HG03432 (cell line): ENCODE results near the gene BIRC7.
"Not testable (repeated sequence)": the region's sequence is repeated elsewhere in the genome, so short reads cannot be mapped to it uniquely, and the experiment has no call there.

Source experiments
- ATAC-seq: cut with Tn5 transposase; IDR thresholded peaks from one replicate; pipeline ENCODE4 v1.9.1; 2021; ENCODE audit warnings: mild to moderate bottlenecking, moderate library complexity; ENCODE audit not compliant: unreplicated experiment

Gene BIRC7

DNA sequence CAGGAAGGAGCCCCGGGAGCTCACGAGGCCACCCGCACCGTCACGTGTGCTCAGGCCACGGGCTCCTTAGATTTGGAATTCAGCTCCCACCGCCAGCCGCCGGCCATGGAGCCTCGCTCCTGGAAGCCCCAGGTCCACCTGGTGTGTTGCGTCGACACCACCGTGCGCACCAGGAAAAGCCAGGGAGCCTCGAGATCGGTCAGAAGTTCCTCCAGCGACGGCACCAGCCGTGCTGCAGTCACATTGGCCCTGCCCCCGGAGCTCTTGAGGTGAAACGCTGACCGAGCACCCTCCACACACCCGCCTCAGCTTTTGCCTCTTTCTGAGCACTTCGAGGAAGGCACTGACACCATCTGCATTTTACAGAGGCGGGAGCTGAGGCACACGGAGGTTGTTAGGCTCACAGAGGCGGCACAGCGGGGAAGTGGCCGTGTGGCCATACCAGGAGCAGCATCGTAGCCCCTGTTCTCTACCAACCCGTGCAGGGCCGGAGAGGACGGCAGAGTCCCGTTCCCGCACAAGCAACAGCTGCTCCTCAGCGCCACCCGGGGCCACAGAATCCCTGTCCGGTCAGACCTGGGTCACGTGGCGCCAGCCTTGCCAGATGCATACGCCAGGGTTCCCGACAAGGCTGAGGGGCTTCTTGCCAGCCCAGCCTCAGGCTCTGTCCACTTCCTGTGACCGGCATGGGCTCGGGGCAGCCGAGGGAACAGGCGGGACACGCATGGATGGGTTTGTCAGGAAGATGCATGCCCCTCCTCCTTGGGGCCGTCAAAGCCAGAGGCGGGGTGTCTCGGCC is 11.0 kb downstream of the BIRC7 start:
- no peak for ATAC-seq

DNA sequence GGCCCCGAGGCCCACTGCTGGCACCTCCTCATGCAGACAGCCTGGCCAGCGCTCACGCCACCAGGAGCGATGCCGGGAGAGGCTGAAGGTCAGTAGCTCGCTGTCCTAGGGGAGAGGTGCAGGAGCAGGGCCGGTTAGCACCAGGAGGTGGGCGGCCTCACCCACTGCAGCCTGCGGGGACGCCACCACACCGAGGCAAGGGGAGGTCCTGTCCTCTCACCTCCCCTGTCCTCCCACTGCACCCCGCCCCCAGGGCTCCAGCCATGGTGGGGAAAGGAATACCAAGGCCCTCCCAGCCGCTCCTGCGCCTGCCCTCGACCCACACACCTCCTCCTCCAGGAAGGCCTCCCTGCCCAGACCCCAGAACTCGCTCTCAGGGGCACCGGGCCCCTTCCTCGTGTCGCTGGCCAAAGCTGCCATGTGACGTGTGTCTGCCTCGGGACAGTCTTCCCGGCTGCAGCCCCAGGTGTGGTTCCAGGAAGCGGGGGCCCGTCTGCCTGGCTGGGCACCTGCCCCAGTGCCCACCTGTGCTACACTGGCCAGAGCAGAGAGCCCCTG is 12.0 kb downstream of the BIRC7 start:
- ATAC-seq: no peak

DNA sequence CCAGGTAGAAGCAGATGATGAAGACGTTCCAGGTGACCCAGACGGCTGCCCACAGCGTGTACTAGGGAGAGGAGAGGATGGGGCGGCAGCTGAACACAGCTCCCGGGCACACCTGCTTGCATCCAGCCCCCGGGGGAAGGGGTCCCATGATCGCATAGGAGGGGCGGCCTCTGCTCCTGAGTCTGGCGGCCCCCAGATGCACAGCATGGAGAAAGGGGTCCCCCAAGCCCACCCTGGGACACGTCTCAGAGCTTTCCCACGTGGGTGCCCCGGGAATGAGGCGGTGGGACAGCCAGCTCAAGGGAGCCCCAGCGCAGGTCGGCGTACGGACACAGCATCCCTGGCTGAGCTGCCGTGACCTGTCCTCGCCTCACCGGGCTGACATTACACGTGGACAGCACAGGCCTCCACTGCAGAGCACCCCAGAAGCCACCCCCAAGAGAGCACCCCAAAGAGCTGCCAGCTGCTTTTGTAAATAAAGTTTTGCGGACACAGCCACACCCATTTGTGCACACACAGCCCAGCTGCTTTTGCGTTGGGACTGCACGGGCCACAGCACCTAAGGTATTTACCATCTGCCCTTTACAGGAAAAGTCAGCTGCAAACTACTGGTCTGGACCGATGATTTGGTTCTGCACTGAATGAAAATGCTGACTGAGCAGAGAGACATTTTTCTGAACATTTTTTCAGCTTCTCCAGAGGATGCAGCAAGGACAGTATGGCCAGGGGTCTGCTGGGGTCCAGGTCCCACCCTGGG is 13.3 kb downstream of the BIRC7 start:
- ATAC-seq: no peak

DNA sequence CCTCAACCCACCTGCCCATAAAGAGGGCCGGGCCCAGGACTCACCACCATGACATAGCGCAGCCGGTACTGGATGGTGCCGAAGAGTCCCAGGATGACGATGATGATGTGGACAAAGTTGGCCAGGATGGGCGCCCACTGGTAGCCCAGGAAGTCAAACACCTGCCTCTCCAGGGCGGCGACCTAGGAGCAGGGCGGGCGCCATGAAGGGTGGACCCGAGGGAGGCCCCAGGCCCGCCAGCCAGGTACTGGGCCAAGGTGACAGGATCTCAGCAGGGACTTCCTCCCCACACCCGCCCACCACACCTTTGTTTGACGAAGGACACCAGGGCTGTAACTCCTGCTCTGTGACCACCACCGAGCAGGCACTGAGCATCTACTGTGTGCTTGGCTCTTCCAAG is 14.2 kb downstream of the BIRC7 start:
- no peak for ATAC-seq

DNA sequence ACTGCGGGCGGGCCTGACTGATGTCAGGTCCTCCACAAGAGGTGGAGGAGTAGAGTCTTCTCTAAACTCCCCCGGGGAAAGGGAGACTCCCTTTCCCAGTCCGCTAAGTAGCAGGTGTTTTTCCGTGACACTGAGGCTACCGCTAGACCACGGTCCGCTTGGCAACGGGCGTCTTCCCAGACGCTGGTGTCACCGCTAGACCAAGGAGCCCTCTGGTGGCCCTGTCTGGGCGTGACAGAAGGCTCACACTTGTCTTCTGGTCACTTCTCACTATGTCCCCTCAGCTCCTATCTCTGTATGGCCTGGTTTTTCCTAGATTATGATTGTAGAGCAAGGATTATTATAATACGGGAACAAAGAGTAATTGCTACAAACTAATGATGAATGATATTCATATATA is 15.6 kb downstream of the BIRC7 start:
- not testable (repeated sequence) for ATAC-seq

DNA sequence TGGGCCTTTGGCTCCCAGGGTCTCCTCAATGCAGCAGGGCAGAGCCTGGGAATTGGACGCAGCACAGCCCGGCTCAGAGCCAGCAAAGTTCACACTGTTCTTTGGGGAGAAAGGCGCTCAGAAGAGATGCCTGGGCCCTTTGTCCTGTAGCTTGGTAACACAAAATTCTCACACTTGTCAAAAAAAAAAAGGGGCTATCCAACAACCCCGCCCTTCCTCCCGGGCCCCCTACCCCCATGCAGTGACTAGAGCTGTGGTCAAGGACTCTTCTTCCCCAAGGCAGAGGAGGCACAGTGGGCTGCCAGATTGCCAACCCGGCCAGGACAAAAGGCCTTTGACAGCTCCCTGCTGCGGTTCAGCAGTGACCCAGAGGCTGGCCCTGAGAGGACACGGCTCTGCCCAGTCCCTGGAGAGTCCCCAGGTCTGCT is 16.6 kb downstream of the BIRC7 start:
- ATAC-seq: no peak

DNA sequence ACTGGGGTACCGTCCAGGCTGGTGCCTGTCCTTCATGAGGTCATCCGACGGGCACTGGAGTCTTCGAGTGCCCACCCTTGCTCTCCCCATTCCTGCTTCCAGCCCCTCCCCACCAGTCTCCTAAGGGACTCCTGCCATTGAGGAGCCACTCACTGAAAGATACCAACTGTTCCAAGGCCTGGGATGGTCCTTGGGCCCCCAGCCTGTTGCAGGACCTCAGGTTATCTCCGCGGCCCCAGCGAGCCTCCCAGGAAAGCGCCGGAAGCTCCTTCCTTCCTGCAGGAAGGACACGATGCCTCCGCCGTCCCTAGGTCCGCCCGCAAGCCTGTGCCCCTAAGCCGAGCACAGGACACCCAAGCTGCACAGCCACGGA is 17.3 kb downstream of the BIRC7 start:
- ATAC-seq: no peak

DNA sequence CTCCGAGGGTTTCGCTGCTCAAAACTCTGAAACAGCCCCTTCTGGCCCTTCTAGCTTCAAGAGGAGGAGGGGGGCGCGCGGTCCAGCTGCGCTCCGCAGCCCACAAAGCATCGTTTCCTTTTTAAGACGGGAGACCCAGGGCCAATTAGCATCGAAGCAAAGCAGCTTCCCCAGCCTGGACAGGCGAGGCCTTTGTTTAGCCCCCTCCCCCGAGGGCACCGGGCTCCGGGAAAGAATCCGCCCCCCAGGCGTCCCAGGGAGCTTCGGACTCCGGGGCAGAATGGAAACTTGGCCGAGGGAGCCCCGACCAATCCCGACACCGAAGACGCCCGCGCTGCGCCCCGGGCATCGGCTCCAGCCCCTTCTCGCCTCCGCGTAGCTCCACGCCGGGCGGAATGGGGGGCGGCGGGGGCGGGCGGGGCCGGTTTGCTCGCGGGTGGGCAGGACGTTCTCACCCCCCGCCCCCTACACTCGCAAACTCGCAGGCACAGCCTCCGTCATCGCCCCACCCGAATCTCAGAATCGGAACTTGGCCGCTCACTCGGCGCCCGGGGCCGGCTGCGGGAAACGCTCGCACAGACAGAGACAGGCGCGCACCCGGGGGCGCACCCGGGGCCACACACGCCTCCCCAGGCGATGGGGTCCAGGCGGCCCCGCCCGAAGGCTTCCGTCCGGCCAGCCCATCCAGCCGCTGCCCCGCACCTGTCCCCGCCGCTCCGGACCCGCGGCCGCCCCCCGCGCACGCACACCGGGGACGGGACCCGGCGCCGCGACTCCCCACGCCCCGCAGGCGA is 17.9 kb downstream of the BIRC7 start:
- ATAC-seq: no peak

DNA sequence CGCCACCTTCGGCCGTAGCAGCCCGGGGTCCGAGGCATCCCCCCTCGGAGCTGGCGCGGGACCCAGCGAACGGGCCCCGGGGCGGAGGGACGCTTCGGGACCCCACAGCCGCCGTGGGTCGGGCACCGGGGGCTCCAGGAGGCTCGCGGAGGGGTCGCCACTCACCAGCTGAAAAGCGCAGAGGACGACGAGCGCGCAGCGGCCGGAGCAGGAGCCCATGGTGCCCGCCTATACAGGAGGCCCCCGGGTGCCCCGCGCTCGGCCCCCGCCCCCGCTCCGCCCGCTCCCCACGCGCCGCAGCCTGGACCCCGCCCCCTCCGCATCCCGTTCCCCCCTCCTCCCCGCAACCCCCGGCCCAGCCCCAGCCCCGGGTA is 18.5 kb downstream of the BIRC7 start, which contains the start of gene NKAIN4:
Gene NKAIN4 (minus strand): TSS at position 232 of the 374 bp plus-strand sequence. CDS start 13 bp downstream, at position 219.
- no peak for ATAC-seq

DNA sequence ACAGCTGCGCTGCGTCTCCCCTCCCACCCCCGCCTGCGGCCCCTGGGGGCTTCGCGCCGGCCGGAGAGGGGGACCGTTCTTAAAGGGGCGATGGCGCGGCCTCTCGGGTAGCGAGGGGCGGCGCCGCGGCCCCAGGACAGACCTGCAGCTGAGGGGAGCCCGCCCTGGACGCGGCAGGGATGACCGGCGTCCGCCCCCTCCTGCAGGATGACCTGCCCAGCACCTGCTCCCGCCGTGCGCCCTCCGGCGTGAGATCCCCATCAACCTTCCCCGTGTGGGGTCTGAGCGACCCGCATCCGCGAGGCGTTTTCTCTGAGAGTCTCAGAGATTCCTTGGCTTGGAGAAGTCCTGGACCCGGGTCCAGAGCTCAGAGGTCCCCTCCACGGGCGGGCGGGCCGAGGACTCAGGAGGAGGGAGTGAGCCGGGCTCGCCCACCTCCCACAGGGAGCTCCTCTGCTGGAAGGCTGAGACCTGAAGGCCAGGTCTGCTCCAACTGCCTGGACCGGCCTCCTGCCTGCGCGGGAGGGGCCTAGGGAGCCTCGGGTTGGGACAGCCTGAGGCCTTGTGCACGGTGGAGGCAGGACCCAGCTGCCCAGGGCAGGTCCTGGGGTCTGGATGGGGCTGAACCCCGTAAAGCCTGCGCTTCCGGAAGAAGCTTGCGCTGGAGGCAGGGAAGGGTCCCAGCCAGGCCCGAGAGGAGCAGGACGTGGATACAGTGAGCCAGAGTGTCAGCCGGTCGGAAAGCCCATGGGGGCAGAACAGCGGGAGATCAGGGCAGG is 19.1 kb downstream of the BIRC7 start:
- no peak for ATAC-seq

DNA sequence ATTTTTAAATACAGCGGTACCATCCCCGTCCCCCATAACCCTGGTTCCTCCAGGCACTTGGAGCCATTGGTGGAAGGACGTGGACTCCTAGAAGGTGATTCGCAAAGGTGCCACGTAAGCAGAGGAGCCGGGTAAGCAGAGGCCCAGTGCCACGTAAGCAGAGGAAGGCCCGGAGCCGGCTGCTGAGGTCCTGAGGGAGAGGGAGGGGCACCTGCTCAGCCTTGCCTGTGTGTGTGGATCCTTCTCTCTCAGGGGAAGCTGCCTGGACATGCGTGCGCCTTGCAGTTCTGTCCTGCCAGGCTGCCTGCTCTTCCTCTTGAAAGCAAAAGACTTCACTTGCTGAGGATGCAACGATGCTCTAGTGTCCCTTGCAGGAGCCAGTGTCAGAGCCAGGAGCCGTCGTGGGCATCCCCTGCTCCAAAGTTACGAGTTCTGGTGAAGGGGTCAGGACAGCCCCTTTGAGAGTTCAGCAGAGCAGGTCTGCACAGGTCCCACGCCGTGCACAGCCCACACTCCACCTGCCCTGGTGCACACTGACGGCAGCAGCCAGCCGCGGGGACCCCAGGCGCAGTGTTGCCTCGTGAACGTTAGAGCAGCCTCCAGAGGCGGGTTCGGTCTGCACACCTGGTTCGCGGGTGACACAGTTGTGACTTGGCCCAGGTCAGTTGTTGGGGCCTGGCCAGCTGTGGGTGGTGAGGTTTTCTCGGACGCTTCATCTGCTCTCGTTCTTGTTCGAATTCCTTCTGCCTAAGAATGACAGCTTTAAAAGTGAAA is 20.4 kb downstream of the BIRC7 start:
- ATAC-seq: no peak

DNA sequence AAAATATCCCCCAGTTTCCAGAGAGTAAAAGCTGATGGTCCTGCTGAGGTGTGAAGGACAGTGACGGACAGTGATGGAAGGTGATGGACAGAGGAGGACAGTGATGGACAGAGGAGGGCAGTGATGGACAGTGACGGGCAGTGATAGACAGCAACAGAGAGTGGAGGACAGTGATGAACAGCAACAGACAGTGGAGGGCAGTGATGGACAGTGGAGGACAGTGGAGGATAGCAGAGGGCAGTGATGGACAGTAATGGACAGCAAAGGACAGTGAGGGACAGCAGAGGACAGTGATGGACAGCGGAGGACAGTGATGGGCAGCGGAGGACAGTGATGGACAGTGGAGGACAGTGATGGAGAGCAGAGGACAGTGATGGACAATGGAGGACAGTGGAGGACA is 21.2 kb downstream of the BIRC7 start:
- no peak for ATAC-seq

DNA sequence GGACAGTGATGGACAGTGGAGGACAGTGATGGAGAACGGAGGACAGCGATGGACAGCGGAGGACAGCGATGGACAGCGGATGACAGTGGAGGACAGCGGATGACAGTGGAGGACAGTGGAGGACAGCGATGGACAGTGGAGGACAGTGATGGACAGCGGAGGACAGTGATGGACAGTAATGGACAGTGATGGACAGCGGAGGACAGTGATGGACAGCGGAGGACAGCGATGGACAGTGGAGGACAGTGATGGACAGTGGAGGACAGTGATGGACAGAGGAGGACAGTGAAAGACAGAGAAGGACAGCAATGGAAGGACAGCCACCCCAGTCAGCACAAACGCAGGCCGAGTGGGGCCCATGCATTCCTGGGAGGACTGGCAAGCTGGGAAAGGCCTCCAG is 21.9 kb downstream of the BIRC7 start:
- ATAC-seq: no peak

DNA sequence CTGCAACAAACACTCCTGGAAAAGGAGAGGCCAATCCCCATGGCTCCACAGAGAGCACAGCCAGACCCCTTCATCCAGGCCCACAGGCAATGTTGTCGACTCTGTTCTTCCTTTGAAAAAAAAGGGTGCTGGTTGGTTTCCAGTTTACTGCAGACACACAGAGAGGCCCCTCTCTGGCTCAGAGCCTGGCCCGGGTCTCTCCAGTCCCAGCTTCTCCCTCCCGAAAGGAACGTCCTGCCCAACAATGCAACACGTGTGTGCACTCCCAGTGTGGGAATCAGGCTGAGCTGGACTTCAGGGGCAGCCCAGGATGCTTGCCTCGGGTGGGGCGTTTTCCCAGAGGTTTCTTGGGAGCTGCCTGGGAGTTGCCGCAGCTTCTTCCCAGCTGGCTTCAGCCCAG is 23.1 kb downstream of the BIRC7 start:
- ATAC-seq: no peak

DNA sequence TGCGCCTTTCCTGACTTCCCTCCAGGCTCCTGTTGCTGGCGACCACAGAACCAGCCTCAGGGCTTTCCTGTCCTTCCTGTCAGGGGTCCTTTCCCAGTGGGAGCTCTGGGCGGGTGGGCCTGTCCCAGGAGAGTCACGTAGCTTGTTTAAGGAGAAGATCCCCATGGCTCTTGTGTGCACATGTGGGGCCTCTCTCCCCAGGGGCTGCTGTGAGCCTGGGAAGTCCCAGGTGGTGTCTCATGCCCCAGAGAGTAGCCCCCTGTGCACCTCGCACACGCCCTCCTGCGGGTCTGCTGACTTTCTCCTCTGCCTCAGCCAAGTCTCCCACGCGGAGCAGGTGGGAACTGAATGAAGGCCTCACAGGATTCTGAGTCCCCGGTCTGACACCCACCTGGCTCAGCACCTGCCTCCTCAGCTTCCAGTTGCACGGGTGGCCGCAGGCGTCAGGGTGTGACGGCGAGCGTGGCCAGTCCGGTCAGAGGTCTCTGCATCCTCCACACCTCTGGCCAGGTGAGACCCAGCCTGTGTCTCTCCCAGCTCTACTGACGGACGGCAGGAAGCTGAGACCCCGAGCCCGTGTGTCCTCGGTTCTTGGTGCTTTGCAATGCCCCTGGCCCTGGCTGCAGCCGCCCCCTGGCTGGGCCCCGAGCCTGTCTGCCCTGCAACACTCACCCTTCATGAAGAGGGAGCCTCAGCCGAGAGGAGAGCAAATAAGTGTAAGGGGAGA is 24.2 kb downstream of the BIRC7 start:
- ATAC-seq: no peak

DNA sequence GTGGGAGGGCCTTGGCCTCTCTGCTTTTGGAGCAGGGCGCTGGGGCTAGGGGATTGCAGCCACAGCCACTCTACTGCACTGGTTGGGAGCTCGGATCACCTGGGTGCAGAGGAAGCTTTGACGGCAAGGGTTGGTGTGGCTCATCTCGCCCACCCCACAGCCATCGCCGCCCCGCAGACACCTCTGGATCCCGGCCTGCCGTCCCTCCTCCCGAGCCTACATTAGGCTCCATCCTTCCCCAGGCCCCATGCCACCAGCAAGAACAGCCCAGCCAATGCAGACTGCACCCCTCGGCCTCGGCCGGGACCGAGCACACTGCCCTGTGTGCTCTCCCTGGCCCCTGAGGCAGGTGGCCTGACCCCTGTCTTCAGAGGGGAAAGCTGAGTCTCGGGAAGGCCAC is 24.8 kb downstream of the BIRC7 start:
- no peak for ATAC-seq

DNA sequence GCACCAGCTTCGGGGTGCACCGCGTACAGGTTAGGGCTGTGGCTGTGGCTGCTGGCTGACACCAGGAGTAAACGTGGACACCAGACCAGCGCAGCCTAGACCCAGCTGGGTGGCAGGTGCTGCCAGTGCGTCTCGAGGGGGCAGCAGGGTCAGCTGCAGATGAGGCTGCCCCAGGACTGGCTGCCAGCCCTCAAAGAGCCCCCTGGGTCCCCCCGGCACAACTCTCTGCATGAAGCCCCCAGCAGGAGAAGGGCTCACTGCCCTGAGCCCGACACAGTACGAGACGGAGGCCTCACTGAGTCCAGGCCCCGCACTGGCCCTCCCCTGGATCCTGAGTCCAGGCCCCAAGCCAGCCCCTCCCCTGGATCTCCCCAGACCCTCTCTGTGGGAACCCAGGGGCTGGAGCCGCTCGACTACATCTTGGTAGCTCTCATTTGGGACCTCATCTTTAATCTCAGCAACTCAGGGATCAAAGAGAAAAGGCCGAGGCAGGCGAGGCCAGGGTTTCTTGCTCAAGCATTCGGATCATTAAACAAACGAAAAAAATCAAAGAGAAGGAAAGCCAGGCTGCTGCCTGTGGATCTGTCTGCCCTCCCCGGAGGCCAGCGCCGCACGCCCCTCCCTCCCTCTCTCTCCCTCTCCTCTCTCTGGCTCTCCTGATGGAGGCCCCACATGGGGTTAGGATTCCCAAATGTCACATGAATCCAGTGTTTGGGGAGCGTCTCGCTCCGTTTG is 25.5 kb downstream of the BIRC7 start:
- no peak for ATAC-seq

DNA sequence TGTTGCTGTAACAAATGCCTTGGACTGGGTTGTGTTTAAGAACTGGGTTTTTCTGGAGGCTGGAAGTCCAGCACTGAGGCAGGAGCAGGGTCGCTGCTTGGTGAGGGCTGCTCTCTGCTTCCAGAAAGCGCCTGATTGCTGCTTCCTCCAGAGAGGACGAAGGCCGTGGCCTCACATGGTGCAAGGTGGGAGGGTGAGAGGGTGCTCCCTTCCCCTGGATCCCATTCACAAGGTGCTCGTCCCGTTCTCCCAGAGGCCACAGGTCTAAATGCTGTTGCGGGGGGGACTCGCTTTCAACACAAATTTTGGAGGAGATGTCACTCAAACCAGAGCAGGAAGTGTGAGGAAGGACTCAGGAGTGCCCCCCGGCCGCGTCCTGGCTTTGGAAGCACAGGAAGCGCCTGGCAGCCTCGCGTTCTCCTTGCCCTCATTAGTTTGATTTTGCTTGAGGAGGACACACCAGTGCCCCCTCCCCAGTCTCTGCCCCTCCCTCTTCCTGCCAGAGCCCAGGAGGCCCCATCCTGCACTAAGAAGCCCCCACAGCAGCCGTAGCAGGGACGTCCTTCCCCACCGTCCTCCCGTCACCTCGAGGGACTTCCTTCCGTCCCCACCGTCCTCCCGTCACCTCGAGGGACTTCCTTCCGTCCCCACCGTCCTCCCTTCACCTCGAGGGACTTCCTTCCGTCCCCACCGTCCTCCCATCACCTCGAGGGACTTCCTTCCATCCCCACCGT is 26.3 kb downstream of the BIRC7 start:
- ATAC-seq: no peak
